Activated CD4-positive, CD25-positive, alpha-beta regulatory T cell (primary cell): ENCODE data around the gene ATXN1.
A peak's percentile ranks its signal among the peaks of the same experiment; 100 is the strongest.
"Not testable (repeated sequence)": the region's sequence is repeated elsewhere in the genome, so short reads cannot be mapped to it uniquely, and the experiment has no call there.

Experiments used
- DNase-seq, 4 experiments: peaks; one replicate each; lab custom pipeline; 2025; lab: John Stamatoyannopoulos, UW

Gene ATXN1

DNA sequence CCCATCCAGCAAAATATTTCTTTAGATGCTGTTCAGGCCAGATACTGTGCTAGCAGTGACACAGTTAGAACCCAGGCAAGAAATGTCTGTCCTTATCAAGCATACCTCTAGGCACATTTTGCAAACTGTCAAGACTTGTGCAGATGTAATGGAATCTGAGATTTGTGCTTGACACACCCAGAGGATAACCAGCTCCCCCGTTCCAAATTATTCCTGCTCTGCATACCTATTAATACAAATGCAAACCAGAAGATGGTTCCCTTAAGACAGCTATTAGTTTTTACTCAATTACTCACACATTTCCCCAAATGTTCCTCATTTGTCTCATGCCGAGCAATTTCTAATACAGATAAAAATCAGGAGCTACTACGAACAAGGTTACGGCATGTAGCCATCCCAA, 40.4 kb downstream of the ATXN1 start:
- no peak for DNase-seq

DNA sequence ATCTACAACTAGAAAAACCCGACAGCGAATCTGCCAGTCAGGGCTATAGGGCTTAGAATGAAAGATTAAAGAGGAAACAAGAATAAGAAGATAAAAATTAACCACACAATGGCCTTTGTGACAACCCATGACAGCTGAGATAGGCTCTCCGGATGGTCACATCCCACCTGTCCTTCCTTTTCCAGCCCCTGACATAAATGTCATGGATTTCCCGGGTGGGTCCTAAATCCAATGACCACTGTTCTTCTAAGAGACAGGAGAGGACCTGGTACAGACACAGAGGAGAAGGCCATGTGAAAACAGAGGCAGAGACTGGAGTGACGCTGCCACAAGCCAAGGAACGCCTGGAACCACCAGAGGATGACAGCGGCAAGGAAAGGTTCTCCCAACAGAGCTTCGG, 41.8 kb downstream of the ATXN1 start:
- no peak for DNase-seq

DNA sequence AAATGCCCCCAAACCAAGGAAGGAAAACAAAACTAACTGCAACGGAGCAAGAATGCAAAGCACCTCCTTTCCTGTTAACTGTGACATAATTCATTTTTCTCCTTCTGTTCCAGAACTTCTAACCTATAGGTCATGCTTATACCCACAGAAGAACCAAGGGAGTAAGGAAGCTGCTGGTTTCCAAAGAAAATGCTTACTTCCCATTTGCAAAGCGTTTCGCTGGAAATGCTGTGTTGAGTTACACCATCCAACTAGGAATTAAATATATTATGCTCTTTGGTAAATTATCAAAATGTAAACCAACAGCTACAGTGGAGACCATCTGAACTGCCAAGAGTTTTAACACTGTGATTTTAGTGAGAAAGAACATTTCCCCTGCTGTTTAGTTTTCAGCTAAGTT, 42.9 kb downstream of the ATXN1 start:
- DNase-seq = no peak

DNA sequence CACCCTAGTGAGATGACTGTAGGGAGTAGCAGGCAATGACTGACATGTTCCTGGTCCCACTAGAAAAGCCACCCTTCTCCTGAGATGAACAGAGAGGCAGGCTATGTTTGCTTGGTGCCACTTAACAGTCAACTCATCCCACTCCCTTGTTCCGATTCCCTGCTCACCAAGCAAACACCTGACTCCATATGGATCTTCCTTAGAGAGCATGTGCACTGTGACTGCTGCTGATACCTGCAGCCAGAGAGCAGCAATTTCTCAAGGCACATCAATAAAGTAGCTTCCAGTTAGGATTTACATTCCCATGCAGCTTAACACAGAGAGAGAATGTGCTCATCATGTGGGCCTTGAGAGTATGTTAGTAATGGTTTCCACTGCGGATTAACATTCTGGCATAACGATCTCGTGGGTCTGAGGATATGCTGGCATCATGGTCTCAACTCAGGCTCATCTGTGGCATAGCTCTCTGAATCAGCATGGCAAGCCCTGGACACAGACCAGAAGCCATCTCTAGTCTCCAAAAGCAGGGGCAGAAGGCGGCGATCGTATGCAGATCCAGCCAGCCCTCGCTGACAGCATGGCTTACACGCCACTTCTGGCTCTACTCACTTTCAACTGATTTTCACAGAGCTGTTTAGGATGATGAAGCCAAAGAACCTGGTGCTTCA, 43.9 kb downstream of the ATXN1 start:
- no peak for DNase-seq

DNA sequence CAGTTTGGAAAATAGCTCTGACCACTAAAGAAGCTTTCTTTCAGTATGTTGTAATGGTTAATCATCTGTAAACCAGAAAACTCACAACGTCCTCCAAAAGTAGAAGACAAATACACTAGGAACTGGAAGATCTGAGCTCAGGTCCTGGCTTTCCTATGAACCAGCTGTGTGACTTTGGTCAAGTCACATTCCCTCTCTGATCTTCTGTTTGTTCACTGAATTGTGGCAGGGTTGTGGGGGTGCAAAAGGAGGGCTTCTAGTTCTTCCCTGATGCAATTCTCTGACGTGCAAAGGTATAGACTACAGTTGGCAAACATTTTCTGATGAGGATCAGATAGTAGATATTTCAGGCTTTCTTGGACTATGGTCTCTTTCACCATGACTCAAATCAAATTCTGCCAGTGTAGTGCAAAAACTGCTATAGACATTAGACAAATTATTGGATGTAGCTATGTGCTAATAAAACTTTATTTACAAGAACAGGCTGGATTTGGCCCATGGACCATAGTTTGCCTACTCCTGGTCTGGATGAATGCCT, 44.9 kb downstream of the ATXN1 start:
- no peak for DNase-seq

DNA sequence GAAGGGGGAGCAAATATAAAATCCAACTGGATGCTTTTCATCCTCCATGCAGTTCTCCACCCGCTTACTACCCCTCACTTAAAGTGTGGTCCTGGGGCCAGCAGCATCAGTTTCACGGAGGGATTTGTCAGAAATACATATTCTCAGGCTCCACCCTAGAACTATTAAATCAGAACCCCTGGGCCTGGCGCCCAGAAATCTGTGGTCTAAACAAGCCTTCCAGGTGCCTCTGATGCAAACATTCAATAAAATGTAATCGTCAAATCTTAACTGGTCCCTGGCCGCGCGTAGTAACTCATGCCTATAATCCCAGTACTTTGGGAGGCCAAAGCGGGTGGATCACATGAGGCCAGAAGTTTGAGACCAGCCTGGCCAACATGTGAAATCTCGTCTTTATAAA, 47.7 kb downstream of the ATXN1 start:
- DNase-seq = no peak

DNA sequence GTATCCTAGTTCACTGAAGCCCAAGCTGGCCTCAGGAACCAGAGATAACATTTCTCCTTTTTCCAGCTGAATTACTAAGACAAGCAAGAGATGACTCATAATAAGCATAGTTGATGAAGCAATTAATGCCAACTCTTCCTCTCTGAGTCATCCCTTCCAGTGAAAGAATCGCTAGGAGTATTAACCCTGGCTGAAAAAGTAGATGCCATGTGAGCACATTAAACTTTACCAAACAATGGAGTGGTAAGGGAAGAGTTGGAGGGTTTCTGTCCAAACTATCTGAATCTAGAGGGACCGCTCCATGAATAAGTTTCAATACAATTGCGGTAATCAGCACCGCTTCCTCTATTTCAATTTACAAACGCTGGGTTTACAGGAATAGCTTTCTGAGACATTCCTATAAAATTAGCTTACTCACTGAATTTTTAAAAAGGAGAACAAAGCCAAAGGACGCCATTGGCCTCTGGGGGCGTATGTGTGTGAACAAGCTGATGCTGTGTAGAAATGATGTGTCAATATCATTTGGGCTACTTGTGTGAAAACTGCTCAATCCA, 48.3 kb downstream of the ATXN1 start:
- no peak for DNase-seq

DNA sequence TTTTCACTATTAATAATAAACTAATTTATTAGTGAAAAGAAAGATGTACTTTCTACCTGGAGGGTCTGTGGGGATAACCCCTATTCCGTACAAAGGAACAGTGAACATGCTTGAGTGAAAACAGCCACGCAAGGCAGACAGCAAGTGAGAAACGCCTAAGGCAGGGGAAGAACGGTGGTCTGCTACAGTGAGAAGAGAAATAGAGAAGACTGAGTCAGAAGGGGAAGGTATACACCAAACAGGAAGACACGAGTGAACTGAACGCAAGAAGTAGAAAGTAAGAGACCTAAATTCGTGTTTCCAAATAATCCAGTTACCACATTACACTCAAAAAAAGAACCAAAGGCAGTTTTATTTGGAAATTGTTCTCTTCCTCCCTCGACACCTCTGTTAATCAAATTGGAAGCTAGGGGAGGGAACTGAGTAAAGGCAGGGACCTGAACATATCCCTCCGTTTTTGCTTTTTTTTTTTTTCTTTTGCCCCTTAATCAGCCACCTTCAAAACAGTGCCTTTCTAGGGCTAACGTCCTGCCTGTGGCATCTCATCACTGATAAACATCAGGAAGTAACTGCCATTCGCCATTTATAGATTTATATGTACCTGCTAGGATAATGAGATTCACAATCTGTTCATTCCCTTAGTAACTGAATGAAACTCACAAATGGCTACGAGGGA, 48.9 kb downstream of the ATXN1 start:
- DNase-seq = no peak

DNA sequence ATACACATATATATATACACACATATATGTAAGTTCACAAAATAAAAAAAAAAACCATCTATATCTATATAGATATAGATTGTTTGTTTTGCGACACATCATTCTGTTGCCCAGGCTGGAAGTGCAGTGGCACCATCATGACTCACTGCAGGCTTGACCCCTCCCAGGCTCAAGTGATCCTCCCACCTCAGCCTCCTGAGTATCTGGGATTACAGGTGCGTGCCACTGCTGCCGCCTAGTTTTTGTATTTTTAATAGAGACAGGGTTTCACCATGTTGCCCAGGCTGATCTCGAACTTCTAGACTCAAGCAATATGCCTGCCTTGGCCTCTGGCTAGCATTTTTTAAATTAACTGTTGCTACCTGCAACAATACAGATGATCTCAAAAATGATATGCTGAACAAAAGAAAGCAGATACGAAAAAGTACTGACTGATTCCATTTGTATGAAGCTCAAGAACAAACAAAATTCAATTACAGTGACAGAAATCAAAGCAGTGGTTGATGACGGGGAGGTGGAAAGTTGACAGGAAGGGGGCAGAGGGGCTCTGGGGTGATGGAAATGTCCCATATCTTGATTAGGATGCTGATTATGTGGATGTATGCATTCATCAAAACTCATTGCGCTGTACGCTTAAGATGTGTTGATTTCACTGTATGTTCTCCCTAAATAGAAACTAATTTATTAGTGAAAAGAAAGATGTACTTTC, 49.6 kb downstream of the ATXN1 start:
- DNase-seq = no peak

DNA sequence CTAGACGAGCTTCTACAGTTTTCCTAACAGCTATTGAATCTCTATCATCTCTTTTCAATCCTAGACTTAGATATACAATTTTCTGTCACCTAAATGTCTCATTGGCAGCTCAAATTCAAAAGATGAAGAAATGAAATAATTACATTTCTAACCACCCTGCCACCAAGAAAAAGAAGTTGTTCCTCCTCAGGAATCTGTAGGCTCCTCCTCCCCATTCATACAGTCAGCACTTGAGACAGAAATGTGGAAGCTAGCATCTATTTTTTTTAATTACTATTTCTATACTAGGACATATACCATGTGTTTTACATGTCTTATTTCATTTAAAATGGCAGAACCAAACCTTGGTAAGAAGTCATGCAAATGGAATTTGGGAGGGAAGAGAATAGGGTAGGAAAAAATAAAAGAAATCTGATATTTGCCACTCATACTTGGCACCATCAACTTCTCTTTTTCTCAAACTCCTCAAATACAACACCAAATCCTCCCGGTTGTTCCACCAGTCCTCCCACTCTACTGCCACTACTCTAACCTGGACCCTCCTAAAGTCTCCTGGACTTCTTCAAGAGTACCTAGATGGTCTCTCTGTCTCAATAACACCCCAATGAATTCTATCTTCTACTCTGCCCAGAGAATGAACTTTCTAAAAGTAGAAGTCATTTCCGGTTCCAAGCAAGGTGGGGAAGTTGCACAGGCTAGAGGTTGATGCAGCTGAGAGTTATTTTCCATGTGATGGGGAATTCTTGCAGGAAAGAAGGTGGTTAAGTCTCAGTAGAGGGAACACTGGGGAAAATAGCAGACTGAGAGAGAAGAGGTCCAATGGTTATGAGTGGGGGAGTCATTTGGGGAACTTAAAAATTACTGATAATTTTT, 54.1 kb downstream of the ATXN1 start:
- no peak for DNase-seq

DNA sequence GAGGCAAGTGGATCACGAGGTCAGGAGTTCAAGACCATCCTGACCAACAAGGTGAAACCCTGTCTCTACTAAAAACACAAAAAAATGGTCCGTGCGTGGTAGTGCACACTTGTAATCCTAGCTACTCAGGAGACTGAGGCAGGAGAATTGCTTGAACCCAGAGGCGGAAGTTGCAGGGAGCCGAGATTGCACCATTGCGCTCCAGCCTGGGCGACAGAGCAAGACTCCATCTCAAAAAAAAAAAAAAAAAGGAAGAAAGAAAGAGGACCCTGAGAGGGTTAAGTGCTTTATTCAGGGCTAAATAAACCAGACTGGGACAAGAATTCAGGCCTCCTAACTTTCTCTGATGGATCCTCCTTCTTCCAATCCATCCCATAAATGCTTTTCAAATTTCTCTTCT, 54.8 kb downstream of the ATXN1 start:
- not testable (repeated sequence) for DNase-seq

DNA sequence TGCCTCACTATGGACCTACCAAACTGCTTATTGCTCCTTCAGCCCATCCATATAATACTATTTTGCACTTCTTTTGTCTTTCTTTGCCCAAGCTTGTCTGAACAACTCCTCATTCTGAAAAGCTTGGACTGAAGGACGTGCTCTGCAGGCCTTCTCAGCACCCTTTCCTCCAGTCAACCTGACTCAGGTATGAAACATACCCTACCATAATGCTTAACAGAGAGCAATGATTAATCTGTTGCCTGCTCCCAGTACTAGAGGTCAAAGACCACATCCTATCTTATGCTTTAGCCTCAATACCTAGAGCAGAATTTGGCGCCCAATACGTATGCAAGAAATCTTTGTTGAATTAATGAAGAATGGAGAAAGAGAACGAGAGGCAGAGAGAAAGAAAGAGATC, 55.2 kb downstream of the ATXN1 start:
- no peak for DNase-seq

DNA sequence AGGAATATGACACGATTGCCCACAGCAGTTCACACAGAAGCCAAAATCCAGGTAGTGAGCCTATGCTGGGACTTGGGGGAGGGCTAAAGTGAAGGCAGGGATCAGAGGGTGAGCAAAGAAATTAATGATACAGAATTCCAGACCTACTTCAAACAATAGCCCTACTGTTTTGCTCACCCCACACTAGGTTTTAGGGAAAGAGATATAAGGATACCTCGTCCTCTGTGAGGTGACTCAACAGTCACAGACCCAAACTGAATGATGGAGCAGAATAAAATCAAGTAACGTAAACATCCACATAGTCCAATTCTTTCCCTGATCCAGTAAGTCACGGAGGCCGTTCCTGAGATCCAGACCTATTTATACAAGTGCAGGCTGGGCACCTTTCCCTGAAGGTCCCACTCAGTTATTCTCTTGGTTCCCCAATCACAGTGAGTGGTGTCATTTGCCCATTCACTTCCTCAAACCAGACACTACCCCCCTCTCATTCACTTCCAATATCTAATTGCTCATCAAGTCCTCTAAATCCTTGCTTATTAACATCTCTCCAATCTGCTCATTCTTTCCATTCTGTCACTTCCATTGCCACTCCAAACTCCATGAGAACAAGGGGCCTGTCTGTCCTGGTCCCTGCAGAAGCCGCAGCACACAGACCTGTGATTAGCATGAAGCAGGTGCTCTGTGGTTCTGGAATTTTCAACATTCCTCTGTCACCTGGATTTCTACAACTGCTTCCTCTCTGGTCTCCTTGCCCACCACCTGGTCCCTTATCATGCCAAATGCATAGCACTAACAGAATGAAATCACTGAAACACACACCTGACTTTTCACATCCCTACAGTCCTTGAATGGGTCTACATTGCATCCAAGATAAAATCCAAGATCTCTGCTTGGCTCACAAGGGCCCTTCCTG, 55.9 kb downstream of the ATXN1 start:
- no peak for DNase-seq

DNA sequence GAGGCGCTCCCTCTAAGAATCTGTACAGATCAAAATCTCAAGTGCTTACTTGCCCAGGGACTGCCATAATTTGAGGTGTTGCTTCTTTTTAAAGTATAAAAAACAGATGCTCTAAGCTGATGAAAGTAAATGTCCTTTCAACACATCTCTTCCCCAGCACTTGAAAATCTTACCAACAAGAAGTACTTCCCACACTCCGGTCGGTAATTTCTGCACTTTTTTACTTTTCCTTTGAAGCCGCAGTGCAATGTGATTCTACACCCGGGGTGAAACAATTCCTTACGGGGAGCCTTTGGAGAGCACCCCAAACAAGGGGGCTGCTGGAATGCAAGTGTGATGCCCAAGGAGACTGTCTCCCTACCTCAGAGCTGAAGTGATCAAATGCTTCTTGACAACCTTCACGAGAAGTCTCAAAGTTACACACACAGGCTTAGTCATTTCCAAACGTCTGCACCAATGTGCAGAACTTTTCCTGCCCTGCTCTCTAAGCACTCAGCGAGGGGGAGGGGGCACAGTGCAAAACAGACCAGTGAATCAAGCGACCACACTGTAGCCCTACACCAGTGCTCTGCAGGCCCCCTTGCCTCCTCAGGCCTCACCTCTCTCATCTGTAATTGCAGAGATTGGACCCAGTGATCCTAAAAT, 56.7 kb downstream of the ATXN1 start:
- peak in 2 of 4 experiments; percentile 8 to 33 for DNase-seq

DNA sequence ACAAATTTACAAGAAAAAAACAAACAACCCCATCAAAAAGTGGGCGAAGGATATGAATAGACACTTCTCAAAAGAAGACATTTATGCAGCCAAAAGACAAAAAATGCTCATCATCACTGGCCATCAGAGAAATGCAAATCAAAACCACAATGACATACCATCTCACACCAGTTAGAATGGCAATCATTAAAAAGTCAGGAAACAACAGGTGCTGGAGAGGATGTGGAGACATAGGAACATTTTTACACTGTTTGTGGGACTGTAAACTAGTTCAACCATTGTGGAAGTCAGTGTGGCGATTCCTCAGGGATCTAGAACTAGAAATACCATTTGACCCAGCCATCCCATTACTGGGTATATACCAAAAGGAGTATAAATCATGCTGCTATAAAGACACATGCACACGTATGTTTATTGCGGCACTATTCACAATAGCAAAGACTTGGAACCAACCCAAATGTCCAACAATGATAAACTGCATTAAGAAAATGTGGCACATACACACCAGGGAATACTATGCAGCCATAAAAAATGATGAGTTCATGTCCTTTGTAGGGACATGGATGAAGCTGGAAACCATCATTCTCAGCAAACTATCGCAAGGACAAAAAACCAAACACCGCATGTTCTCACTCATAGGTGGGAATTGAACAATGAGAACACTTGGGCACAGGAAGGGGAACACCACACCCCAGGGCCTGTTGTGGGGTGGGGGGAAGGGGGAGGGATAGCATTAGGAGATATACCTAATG, 58.5 kb downstream of the ATXN1 start:
- DNase-seq = not testable (repeated sequence)

DNA sequence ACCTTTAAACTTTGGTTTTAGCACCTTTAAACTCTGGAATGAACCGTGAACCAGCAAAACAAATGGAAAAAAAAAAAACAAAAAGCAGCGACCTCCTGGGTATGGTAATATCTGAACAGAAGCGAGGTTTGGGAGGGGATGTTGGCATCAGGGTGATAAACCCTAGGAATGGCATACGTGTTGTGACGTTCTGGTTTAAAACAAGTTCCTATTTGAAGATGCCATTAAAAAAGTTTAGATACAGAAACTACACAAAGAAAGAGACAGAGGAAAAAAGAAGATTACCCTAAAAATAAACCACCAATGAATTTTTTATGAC, 60.4 kb downstream of the ATXN1 start:
- DNase-seq = no peak

DNA sequence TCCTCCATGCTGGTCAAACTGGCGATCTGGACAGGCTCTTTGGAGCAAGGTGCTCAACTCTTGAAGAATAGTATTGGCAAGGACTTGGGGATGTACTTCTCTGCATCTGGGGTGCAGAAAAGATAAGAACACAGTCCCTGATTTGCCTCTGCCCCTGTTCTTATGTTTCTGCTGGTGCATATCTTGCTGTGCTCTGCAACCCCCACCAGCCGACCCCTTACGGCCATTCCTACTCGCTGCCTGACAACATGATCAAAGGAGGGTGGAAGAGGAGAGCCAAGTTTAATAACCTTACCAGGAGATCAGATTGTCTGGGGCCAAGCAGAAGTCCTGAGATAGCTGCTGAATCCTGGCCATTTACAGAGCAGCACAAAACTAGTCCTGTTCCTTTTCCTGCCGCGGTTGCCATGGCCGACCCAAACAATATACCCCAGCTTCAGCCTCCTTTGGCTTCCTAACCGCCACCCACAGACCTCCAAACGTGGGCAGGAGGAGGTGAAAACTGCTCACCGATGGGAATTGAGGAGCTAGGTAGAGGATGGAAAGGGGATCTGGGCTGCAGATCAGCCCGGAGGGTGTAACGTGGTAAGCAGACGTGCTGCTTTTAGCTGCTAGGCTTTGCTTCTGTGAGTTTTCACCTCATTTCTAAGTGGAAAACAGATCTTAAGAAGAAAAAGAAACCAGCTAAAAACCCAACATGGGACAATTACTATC, 60.9 kb downstream of the ATXN1 start:
- no peak for DNase-seq

DNA sequence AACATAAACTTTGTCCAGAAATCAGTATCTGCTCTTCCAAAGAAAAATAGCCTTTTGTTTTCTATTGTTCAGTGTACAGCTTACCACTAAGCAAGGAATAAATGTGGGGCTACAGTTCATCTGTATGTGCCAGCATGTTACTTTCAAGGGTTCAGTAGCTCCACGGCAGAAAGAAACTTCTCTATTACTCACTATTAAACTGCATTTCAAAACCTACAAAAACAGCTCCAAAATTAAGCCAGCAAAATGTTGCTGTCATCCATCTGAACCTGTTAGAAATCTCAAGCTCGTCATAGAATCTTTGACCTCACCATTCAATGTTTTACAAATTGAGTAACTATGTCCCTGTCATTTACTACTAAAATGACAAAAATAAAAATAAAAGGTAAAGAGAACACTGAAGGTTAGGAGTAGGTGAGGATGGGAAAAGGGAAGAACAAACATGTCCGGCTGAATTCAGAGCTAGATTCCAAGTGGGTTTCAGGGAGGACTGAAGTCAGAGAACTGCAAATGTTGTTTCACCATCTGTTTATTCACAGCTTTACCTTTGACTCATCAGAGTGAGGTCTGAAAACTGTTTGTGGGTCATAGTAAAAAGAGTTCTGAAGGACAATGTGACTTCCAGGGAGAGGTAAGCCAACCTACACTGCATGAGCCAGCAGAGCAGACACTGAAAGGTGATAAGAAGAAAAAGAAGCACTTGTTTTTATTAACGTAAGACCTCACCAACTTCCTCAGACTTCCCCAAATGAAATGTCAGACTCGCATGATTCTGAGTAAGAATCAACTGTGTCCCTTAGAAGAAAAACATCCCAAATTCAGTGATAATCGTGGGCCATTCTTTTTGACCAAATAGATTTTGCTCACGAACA, 62.0 kb downstream of the ATXN1 start:
- no peak for DNase-seq
